Heart left ventricle (tissue), 16 donors: ENCODE measurements around the gene DTYMK. TPM values are rescaled to one million over a fixed set of nuclear protein-coding genes. Genes with fewer than 3 reads are reported as not detected.
"Not testable (repeated sequence)": the region's sequence is repeated elsewhere in the genome, so short reads cannot be mapped to it uniquely, and the experiment has no call there.

Experiments used
- ATAC-seq, 4 donors: fragments of 200-7000 bp; cut with Tn5 transposase; one replicate each; pipeline ENCODE4 v1.9.1; 2020 to 2022; ENCODE audit warnings: moderate library complexity in 4 of 4, mild to moderate bottlenecking in 3 of 4, moderate number of reproducible peaks in 1 of 4
- DNase-seq, 5 donors: peaks; one replicate each; pipeline ENCODE4 v3.0.0-alpha.2; 2020
- H3K27ac ChIP-seq, 12 donors: fragments of 200-600 bp; sonication (generic) in 4 of 12; one replicate each; pipeline versions ENCODE4 v1.5.0 to v1.8.0; 2016 to 2022; ENCODE audit warnings: mild to moderate bottlenecking in 2 of 12
- H3K27me3 ChIP-seq, 9 donors: fragments of 200-600 bp; sonication (generic) in 2 of 9; one replicate each; pipeline versions ENCODE4 v1.5.1 to v1.8.0; 2016 to 2022; ENCODE audit warnings: mild to moderate bottlenecking in 3 of 9
- H3K36me3 ChIP-seq, 9 donors: fragments of 200-600 bp; sonication (generic) in 2 of 9; one replicate each; pipeline versions ENCODE4 v1.5.0 to v1.8.0; 2018 to 2022; ENCODE audit warnings: mild to moderate bottlenecking in 2 of 9
- H3K4me1 ChIP-seq, 12 donors: fragments of 200-600 bp; sonication (generic) in 4 of 12; one replicate each; pipeline versions ENCODE4 v1.5.0 to v1.8.0; 2016 to 2022; ENCODE audit warnings: mild to moderate bottlenecking in 3 of 12
- H3K4me3 ChIP-seq, 12 donors: fragments of 200-600 bp; sonication (generic) in 4 of 12; one replicate each; pipeline versions ENCODE4 v1.5.0 to v1.8.0; 2017 to 2022; ENCODE audit warnings: mild to moderate bottlenecking in 9 of 12, moderate library complexity in 4 of 12
- H3K9me3 ChIP-seq, 12 donors: fragments of 200-600 bp; sonication (generic) in 4 of 12; one replicate each; pipeline versions ENCODE4 v1.5.0 to v1.8.0; 2016 to 2022; ENCODE audit warnings: mild to moderate bottlenecking in 1 of 12
- CTCF ChIP-seq, 12 donors: fragments of 200-600 bp; sonication (generic) in 4 of 12; IDR thresholded peaks; one replicate each; pipeline versions ENCODE4 v1.5.0 to v1.8.0; 2018 to 2022; ENCODE audit warnings: antibody characterized with exemption in 12 of 12, mild to moderate bottlenecking in 5 of 12
- POLR2A ChIP-seq, 2 donors: fragments of 450-650 bp; IDR thresholded peaks; one replicate each; pipeline ENCODE4 v1.6.1; 2017; ENCODE audit warnings: antibody characterized with exemption in 2 of 2, mild to moderate bottlenecking in 2 of 2, moderate library complexity in 2 of 2
- WGBS, 4 donors: extraction: QIAGEN DNeasy Blood & Tissue Kit in 2 of 4; methylation state at CpG; one replicate each; pipeline versions ENCODE4 v1.1.5 to v1.1.7; 2013 to 2018; 5-methylcytosine and 5-hydroxymethylcytosine counted together
- intact Hi-C, 10 donors: fragments of 100-400 bp; cut with DNase I; formaldehyde crosslinking; loops; one replicate each; pipeline versions ENCODE4 v1.11.1 to v1.14.2; 2022
- polyA plus RNA-seq, 2 donors: library from polyadenylated mRNA; stranded (reverse); fragments of 200-250 nt; gene quantifications; one replicate each; pipeline ENCODE4 v1.2.3, GENCODE V29; 2013
- total RNA-seq, 9 donors: library from RNA; depleted of rRNA in 2 of 9; stranded (reverse); fragments of >200 nt in 2 of 9; fragmentation: NEBNext Ultra II Directional in 3 of 9; extraction: Animal tissue kit (Norgen Biotek cat#: 25700) in 3 of 9; gene quantifications; one replicate each; pipeline versions ENCODE4 v1.1.0 to v1.2.4, GENCODE V29; 2016 to 2023
- donor health status: ischemic (EF 13 %, LVEDD 7.1; RV severe dilation, severe dysfunction).
- donor health status: healthy with polysubstance abuse.
- donor health status: DM: no; HTN: yes; CAD: no.
- donor health status: DM: no; HTN: no; CAD: no.
- donor health status: ischemic (EF 25% LVEDD 6.9; RV normal size, moderate dysfunction).
- donor health status: ischemic (EF 25% LVEDD 5.7; RV mildly dilated, moderate dysfunction).
- donor health status: healthy.
- donor health status: DM: yes; HTN: yes; CAD: no.
- donor health status: ischemic (EF 35%, LVEDD 5.7; RV mildly dilated, moderate dysfunction).
- donor health status: nonischemic (EF 11% LVEDD 7.7; RV severe dilation, severe dysfunction).
- donor health status: DM: yes; HTN: yes; CAD: no.
- donor health status: PGD.
- donor health status: ischemic (EF 29% LVEDD 5.4; RV normal size, mild dysfunction).
- donor health status: nonischemic (EF 23%, LVEDD 6.1; RV moderate dilation, normal function).

DTYMK gene
- total and polyA plus RNA-seq, 11 donors, result 7.5 to 21.0 (median 8.9) TPM

GRCh38 chr2:241666627-241667400, 19.8 kb downstream of the DTYMK start:
- Histone ChIP-seq H3K9me3 (no peaks in the 10 kb centered on the region), H3K27ac (no peak overlapping the region), H3K4me1 (no peaks in the 10 kb centered on the region), H3K36me3 (peaks cover 0 to 62% (median 56%) of the 10 kb centered on the region in 9 donors), H3K27me3 (no peaks in the 10 kb centered on the region), H3K4me3 (no peak overlapping the region)
- no peak for TF ChIP-seq POLR2A (IDR thresholded peaks at IDR 0.05)
- TF ChIP-seq CTCF (IDR thresholded peaks at IDR 0.05), result no peak
- ATAC-seq (no peak), DNase-seq (peak in 1 of 5 donors; percentile 47)
- intact Hi-C loops, result no loop called here
- 73 to 80% (median 77%) methylated on average over 34 to 42 of the region's 42 CpGs for WGBS, 4 donors

DNA sequence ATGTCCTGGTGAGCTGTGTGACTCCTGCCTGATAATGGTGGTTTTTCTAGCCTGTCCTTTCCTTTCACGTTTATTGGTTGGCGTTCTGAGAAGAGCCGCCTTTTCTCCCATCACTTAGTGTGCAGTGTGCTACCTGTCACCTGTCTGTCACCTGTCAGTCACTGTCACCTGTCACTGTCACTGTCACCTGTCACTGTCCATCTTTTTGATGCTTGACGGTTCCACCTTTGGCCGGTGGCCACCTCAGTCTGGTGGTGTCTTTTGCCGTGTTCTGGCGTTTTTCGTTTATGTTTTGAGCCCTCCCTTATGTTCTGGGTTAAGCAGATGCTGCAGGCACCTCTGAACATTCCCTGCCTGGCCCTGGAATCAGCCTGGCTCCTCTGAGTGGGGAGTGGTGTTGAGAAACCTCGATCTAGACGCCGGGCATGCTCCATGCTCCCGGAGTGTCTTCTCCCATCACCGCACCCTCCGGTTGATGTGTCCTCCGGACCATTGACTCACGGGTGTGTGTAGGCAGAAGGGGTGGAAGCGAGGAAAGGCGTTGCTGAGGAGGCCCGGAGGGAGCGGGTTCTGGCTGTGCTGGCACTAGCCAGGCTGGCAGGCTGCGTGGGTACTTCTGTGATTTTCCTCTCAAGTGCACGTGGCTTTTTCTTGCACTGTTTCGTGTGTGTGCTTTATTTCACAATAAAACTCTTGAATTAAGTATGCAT, 20.7 kb downstream of the DTYMK start:
- DNase-seq (peak in 1 of 5 donors; percentile 39), ATAC-seq (no peak)
- Histone ChIP-seq H3K36me3 (peaks cover 0 to 62% (median 51%) of the 10 kb centered on the region in 9 donors), H3K4me3 (no peak overlapping the region), H3K4me1 (no peaks in the 10 kb centered on the region), H3K27ac (no peak overlapping the region), H3K27me3 (no peaks in the 10 kb centered on the region), H3K9me3 (no peaks in the 10 kb centered on the region)
- TF ChIP-seq POLR2A (IDR thresholded peaks at IDR 0.05) (no peak), CTCF (IDR thresholded peaks at IDR 0.05) (no peak)
- 85 to 90% (median 89%) methylated on average over 23 of the region's 23 CpGs for WGBS, 4 donors
- intact Hi-C loops, result no loop called here

- ATAC-seq, DNase-seq, intact Hi-C loops: not testable (repeated sequence)
Observed at GRCh38 chr2:241662731-241663130, 23.9 kb downstream of the DTYMK start.

DNA sequence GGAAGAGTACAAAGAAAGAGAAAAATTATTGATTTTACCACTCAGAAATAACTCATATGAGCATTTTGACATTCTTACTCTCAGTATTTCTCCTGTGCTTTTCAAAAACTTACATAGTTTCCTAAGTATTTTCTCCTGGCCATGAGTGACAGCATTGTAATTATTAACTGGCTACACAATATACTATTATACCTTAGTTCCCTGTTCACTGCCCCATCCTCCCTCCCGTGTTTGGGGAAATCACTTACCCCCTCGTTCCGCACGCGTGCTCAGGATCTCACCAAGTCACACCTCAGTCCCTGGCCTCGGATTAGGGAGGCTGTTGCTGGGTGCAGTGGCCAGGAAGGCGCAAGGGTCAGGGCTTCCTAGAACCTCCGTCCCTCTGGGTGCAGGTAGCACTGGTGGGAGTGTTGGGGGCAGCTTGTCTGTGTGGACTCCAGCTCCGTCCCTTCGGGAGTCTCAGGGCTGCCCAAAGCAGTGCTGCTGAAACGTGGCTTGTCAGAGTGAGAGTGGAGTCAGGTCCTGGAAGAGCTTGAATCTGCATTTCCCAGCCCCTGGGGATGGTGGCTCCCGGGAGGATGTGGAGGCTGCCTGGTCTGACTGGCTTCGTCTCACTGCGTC, 25.9 kb downstream of the DTYMK start:
- Histone ChIP-seq H3K4me1 (peaks cover 0 to 7% (median 0%) of the 10 kb centered on the region in 12 donors), H3K36me3 (peaks cover 0 to 66% (median 51%) of the 10 kb centered on the region in 9 donors), H3K4me3 (no peak overlapping the region), H3K27ac (no peak overlapping the region), H3K27me3 (no peaks in the 10 kb centered on the region), H3K9me3 (no peaks in the 10 kb centered on the region)
- 88 to 94% (median 93%) methylated on average over 13 to 14 of the region's 14 CpGs for WGBS, 4 donors
- TF ChIP-seq POLR2A (IDR thresholded peaks at IDR 0.05), result no peak
- TF ChIP-seq CTCF (IDR thresholded peaks at IDR 0.05), result no peak
- ATAC-seq (no peak), DNase-seq (no peak)
- intact Hi-C loops, result no loop called here

More at GRCh38 chr2:241662731-241663130, 23.9 kb downstream of the DTYMK start:
- H3K9me3 ChIP-seq, H3K27ac ChIP-seq, H3K4me3 ChIP-seq, H3K4me1 ChIP-seq, H3K27me3 ChIP-seq: not testable (repeated sequence)
- H3K36me3 ChIP-seq, result peaks cover 0 to 62% (median 53%) of the 10 kb centered on the region in 9 donors
- WGBS, 4 donors, result 91 to 96% (median 94%) methylated on average over 24 of the region's 24 CpGs
